Astrocyte (in vitro differentiated cells and primary cell): ENCODE measurements around the gene DGKZ.

Experiments used
- EZH2 ChIP-seq: IDR thresholded peaks from 2 replicates; pipeline ENCODE4 v1.6.1; 2012; ENCODE audit warnings: mild to moderate bottlenecking, low read length, inconsistent platforms; ENCODE audit not compliant: insufficient read depth
- TF ChIP-seq, protein P1 (sequence below): IDR thresholded peaks from 2 replicates; pipeline ENCODE4 v1.5.1; 2011; ENCODE audit warnings: low read depth, mild to moderate bottlenecking, inconsistent platforms, low read length, moderate library complexity; ENCODE audit not compliant: insufficient read depth

- TF ChIP-seq EZH2 = no peak
- TF ChIP-seq, protein P1, sequence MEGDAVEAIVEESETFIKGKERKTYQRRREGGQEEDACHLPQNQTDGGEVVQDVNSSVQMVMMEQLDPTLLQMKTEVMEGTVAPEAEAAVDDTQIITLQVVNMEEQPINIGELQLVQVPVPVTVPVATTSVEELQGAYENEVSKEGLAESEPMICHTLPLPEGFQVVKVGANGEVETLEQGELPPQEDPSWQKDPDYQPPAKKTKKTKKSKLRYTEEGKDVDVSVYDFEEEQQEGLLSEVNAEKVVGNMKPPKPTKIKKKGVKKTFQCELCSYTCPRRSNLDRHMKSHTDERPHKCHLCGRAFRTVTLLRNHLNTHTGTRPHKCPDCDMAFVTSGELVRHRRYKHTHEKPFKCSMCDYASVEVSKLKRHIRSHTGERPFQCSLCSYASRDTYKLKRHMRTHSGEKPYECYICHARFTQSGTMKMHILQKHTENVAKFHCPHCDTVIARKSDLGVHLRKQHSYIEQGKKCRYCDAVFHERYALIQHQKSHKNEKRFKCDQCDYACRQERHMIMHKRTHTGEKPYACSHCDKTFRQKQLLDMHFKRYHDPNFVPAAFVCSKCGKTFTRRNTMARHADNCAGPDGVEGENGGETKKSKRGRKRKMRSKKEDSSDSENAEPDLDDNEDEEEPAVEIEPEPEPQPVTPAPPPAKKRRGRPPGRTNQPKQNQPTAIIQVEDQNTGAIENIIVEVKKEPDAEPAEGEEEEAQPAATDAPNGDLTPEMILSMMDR = no peak
Observed at GRCh38 chr11:46332093-46332567, 15.1 kb upstream of the DGKZ start.
